Tibial artery (tissue), 4 donors: ENCODE results near the gene CCNL1.
"Not testable (repeated sequence)": the region's sequence is repeated elsewhere in the genome, so short reads cannot be mapped to it uniquely, and the experiment has no call there.

Experiments
- DNase-seq, 2 donors: peaks; one replicate each; pipeline ENCODE4 v3.0.0-alpha.2; 2019
- H3K27ac ChIP-seq, 2 donors: fragments of 200-600 bp; sonication (generic) in 1 of 2; 1 replicate in 1 of 2; 2 replicates in 1 of 2; pipeline ENCODE4 v1.5.1; 2018 to 2019; ENCODE audit warnings: mild to moderate bottlenecking in 1 of 2
- H3K27me3 ChIP-seq, 2 donors: fragments of 200-600 bp; sonication (generic) in 1 of 2; one replicate each; pipeline versions ENCODE4 v1.5.1 to v1.6.0; 2016 to 2019
- H3K36me3 ChIP-seq, 3 donors: fragments of 200-600 bp; sonication (generic) in 2 of 3; one replicate each; pipeline ENCODE4 v1.5.1; 2016 to 2019; ENCODE audit warnings: mild to moderate bottlenecking in 2 of 3
- H3K4me1 ChIP-seq, 4 donors: fragments of 200-600 bp; sonication (generic) in 2 of 4; 1 replicate in 3 of 4; 2 replicates in 1 of 4; pipeline ENCODE4 v1.5.1; 2016 to 2019
- H3K4me3 ChIP-seq, 2 donors: fragments of 200-600 bp; sonication (generic) in 1 of 2; 1 replicate in 1 of 2; 2 replicates in 1 of 2; pipeline ENCODE4 v1.5.1; 2018 to 2019; ENCODE audit warnings: mild to moderate bottlenecking in 2 of 2
- H3K9me3 ChIP-seq, 3 donors: fragments of 200-600 bp; sonication (generic) in 1 of 3; one replicate each; pipeline ENCODE4 v1.5.1; 2016 to 2019
- CTCF ChIP-seq, 2 experiments: fragments of 200-600 bp in 1 of 2; fragments of 450-650 bp in 1 of 2; IDR thresholded peaks; one replicate each; pipeline ENCODE4 v1.5.1; 2017 to 2019; ENCODE audit warnings: antibody characterized with exemption in 2 of 2, mild to moderate bottlenecking in 1 of 2, moderate library complexity in 1 of 2
- intact Hi-C: fragments of 100-400 bp; cut with DNase I; formaldehyde crosslinking; loops from one replicate; pipeline ENCODE4 v1.15.0; 2023; ENCODE audit warnings: low total_unique reads

The CCNL1 gene

GRCh38 chr3:157166561-157166960 is 6.6 kb upstream of the CCNL1 start:
- no peak overlapping the region for H3K4me3 ChIP-seq
- H3K4me1 ChIP-seq: peaks cover 0 to 1% (median 0%) of the 10 kb centered on the region in 4 donors
- no peaks in the 10 kb centered on the region for H3K27me3 ChIP-seq
- TF ChIP-seq CTCF (IDR thresholded peaks at IDR 0.05): no peak
- H3K27ac ChIP-seq: no peak overlapping the region
- H3K9me3 ChIP-seq: no peaks in the 10 kb centered on the region
- no peak for DNase-seq
- H3K36me3 ChIP-seq: no peaks in the 10 kb centered on the region
- intact Hi-C loops: no loop called here

GRCh38 chr3:157166115-157166514 is 6.2 kb upstream of the CCNL1 start:
- Histone ChIP-seq H3K27ac (no peak overlapping the region), H3K4me3 (no peak overlapping the region), H3K36me3 (no peaks in the 10 kb centered on the region), H3K27me3 (no peaks in the 10 kb centered on the region), H3K4me1 (peaks cover 0 to 6% (median 2%) of the 10 kb centered on the region in 4 donors), H3K9me3 (no peaks in the 10 kb centered on the region)
- intact Hi-C loops: no loop called here
- DNase-seq: no peak
- no peak for TF ChIP-seq CTCF (IDR thresholded peaks at IDR 0.05)

- Histone ChIP-seq H3K4me3 (no peak overlapping the region), H3K9me3 (no peaks in the 10 kb centered on the region), H3K36me3 (peaks cover 1 to 2% (median 2%) of the 10 kb centered on the region in 3 donors), H3K27ac (no peak overlapping the region), H3K27me3 (no peaks in the 10 kb centered on the region), H3K4me1 (peaks cover 0 to 15% (median 8%) of the 10 kb centered on the region in 4 donors)
- no peak for DNase-seq
- no peak for TF ChIP-seq CTCF (IDR thresholded peaks at IDR 0.05)
- intact Hi-C loops: no loop called here
Measured at GRCh38 chr3:157163217-157163953, 3.4 kb upstream of the CCNL1 start.

GRCh38 chr3:157162620-157163019 is 2.7 kb upstream of the CCNL1 start:
- intact Hi-C loops, H3K4me3 ChIP-seq, H3K9me3 ChIP-seq, H3K27me3 ChIP-seq, H3K27ac ChIP-seq, DNase-seq: not testable (repeated sequence)
- Histone ChIP-seq H3K4me1 (peaks cover 0 to 22% (median 16%) of the 10 kb centered on the region in 4 donors), H3K36me3 (peaks cover 6 to 10% (median 9%) of the 10 kb centered on the region in 3 donors)

- Histone ChIP-seq H3K4me1 (peaks cover 6 to 40% (median 33%) of the 10 kb centered on the region in 4 donors), H3K27me3 (no peaks in the 10 kb centered on the region), H3K27ac (peak overlapping the region; percentile 99 to 100), H3K4me3 (peak overlapping the region; percentile 87 to 99), H3K9me3 (no peaks in the 10 kb centered on the region), H3K36me3 (peaks cover 21 to 27% (median 27%) of the 10 kb centered on the region in 3 donors)
- intact Hi-C loops: loop anchor here (1.0 kb wide), 1 partner anchor 13 kb away; no protein-coding TSS in a partner anchor
- peak; percentile 94 to 95 for DNase-seq
- no peak for TF ChIP-seq CTCF (IDR thresholded peaks at IDR 0.05)
Measured at GRCh38 chr3:157160658-157161424, 894 bp upstream of the CCNL1 start.
